ENCODE measurements around the gene POC1B.

POC1B gene

GRCh38 chr12:89421092-89421835 is 104.6 kb downstream of the POC1B start:
- no peak for DNase-seq (ENCODE audit: low read depth, low spot score)

GRCh38 chr12:89418228-89418910 is 107.5 kb downstream of the POC1B start:
- DNase-seq (ENCODE audit: low read depth, low spot score), result no peak

GRCh38 chr12:89417246-89417977 is 108.4 kb downstream of the POC1B start:
- DNase-seq (ENCODE audit: low read depth, low spot score), result no peak

GRCh38 chr12:89416049-89416792 is 109.6 kb downstream of the POC1B start:
- DNase-seq (ENCODE audit: low read depth, low spot score), result no peak

- DNase-seq (ENCODE audit: low read depth, low spot score), result no peak
Observed at GRCh38 chr12:89414851-89415250, 111.0 kb downstream of the POC1B start.

DNA sequence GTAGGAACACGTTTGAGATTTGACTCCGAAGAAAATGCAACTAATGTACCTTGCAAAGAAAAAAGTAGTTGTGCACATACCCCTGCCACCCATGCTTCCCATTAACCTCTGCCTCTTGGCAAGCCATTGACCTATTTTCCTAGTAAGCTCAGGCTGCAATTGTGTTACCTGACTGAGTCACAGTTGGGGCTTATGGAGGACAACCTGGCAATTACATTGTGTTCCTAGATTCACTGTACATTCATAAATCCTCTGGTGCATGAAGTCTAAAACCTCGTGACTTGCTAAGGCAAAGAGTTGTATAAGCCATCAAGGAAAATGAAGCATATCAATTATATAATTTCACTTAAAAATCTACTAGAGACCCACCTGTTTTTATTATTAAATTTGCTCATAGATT is 111.5 kb downstream of the POC1B start:
- DNase-seq (ENCODE audit: low read depth, low spot score), result no peak

DNA sequence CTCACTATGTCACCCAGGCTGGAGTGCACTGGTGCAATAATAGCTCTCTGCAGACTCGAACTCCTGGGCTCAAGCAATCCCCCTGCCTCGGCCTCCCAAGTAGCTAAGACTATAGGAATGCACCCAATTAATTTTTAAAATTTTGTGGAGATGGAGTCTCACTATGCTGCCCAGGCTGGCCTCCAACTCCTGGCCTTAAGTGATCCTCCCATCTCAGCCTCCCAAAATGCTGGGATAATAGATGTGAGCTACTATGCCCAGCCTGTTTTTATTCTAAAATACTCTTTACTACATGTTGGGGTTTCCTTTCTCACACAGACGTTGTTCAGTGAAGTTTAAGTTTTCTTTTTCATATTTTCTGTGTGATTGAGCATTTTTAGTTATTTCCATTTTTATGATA is 112.6 kb downstream of the POC1B start:
- no peak for DNase-seq (ENCODE audit: low read depth, low spot score)

GRCh38 chr12:89412665-89413064 is 113.2 kb downstream of the POC1B start:
- no peak for DNase-seq (ENCODE audit: low read depth, low spot score)

DNA sequence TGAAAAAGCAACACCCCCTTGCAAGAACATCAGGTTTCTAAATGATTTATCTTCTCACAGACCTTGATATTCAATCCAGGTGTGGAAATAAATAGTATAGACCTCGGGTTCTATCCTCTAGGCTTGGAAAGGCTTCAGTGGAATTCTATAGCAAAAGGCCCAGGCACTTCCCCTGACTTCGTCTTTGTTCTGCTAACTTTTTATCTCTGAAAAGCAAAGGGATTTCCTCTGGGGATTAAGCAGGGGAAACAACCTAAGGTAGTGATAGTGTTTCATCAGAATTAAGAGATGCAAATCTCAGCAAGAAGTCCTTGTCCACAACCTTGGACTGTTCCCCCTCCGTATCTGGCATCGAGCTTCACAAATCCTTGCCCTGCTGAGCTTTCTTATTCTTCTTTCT is 114.0 kb downstream of the POC1B start:
- DNase-seq (ENCODE audit: low read depth, low spot score), result no peak

DNA sequence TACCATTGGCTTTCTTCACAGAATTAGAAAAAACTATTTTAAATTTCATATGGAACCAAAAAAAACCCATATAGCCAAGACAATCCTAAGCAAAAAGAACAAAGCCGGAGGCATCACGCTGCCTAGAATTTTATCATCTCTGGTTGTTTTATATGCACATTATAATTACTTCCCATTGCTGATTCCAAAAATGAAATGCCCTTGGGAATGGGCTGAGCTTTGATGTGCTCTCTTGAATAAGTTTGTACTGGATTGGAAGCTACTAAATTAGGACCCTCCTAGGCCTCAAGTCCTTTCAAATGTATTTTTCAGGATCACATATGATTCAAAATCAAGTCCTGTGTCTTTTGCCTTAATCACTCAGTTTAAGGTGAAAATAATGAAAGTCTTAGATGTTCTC is 114.6 kb downstream of the POC1B start:
- no peak for DNase-seq (ENCODE audit: low read depth, low spot score)

DNA sequence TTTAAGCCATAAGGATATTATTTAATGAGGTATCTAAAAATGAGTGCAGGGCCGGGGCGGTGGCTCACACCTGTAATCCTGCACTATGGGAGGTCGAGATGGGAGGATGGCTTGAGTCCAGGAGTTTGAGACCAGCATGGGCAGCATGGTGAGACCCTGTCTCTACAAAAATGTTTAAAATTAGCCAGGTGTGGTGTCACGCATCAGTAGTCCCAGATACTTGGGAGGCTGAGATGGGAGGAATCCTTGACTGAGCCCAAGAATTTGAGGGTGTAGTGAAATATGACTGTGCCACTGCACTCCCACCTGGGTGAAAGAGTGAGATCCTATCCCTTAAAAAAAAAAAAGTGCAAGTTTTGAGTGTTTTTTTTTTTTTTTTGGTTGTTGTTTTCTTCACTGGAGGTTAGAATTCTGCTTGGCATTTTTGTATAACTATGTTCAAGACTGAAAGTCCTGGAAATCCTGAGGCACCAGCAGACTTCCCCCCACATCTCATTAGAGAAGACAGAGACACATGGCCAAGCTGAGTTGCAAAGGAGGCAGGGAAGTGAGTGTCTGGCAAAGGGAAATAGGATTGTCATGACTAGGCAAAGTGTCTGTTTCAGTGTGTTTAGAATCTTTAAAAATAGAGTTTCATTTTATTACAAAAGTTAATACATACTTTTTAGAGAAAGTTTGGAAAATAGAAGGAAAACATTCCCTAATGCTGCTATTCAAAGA is 120.1 kb downstream of the POC1B start:
- no peak for DNase-seq (ENCODE audit: low read depth, low spot score)

DNA sequence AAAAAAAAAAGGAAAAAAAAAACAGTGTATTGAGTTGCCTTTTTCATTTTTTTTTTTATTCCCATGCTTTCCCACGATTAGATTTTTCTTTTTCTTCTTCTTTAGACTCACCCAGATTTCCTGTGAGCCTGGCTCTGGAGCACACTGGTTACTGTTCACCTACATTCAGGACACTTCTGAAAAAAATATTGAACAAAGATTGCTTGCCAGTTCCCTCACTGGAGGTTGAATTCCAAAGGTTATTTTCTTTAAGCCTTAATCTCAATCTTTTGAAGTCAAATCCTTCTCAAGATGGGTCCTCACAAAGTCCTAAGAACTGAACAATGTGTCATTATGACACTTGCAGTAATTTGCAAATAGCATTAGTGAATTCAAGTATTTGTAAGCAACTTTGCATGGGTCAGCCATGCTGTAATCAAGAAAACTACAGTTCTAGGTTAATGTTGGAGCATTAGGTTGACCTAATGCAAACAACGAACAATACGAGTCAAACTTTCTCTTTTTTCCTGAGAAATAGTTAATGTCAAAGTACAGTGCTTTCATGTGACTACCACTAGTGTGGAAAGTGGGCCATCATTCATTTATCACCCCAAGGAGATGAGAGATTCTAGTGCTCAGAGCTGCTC is 124.3 kb downstream of the POC1B start:
- DNase-seq (ENCODE audit: low read depth, low spot score), result no peak

DNA sequence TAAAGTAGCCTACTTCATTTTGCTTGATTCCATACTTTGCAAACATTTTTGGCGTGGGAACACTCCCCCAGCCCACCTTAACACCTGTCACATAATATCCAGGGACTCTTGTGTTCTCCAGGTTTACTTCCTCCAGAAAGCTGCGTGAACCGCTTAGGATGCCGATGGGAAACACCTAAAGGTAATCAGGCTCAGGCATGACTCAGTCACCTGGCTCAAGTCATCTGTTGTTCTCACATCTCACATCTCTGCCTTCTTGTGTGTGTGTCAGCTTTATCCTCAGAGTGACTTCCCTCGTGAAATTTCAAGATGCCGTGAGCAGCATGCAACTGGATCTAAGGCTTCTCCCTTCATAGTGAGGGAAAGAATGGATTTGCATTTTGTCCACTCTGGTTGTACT is 125.4 kb downstream of the POC1B start:
- no peak for DNase-seq (ENCODE audit: low read depth, low spot score)

- DNase-seq (ENCODE audit: low read depth, low spot score), result no peak
Observed at GRCh38 chr12:89395712-89396111, 130.1 kb downstream of the POC1B start.

GRCh38 chr12:89393551-89394121 is 132.2 kb downstream of the POC1B start:
- no peak for DNase-seq (ENCODE audit: low read depth, low spot score)

GRCh38 chr12:89392391-89392790 is 133.5 kb downstream of the POC1B start:
- DNase-seq (ENCODE audit: low read depth, low spot score), result no peak

DNA sequence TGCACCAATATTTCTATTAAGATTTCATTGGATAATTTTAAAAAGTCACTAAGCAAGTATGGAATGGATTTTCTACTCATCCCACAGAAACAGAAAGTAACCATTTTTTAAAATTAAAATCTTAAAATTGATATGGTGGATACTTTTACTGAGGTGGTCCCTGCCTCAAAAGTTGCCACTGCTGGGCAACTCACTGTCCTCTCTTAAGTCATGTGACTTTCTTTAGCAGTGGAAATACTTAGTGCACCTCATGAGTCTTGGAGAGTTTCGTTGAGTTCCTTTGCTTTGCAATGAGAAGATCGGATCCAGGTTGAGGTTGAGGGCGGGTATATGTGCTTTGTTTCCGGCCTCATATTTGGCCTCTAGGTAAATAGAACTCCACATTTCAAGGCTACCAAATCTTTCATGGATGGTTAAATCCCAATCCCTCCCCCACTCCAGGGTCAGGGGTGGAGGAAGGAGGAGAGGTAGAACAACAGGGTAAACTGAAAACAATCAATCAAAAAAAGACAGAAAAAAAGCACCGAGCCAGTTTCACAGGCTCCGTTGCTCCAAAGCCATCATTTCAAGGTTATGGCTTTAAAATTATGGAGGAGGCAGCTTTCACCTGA is 134.0 kb downstream of the POC1B start:
- DNase-seq (ENCODE audit: low read depth, low spot score), result no peak

DNA sequence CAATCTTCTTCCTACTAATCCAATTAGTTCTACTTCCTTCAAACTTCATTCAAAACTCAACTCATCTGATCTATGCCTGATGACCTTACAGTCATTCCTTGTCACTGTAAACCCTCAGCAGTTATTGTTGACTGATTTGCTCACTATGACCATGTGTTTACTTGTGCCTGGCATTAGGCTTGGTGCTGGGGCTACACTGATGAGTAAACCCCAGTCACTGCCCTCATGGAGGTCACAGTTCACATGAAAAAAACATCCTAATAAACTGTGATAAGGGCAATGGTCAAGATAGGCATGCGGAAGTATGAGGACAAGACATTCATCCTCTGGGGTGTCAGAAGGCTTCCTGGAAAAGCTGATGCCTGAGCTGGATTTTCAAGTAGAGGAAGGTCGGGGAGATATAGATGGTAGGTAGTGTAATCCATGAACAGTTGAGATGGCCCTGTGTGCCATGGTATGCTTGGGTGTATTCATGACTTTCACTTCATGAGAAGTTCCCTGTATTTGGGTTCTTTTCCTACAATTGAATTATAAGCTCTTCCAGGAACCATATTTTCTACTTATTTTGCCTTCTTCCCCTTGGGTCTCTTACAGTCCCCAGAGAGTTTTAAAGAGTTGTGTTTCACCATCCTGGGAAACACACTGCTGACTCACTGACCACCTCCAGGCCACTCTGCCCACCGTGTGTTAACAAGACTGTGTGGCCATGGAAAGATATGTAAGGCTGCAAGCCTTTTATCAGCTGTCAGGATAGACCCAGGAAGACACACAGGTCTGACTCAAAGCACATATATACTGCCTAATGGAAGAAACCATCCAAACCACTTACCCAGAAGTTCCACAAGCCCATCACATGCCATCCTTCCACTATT is 134.8 kb downstream of the POC1B start:
- no peak for DNase-seq (ENCODE audit: low read depth, low spot score)

Measured in iPS DF 19.7 (cell line).